ENCODE data around the gene LYZL6. TPM values are rescaled to one million over a fixed set of nuclear protein-coding genes. Genes with fewer than 3 reads are reported as not detected.

LYZL6 gene
- total and polyA plus RNA-seq, 2 of the 8 experiments (the other 6 are each of a cell fraction or from before 2014, with no cell fraction given): not detected

DNA sequence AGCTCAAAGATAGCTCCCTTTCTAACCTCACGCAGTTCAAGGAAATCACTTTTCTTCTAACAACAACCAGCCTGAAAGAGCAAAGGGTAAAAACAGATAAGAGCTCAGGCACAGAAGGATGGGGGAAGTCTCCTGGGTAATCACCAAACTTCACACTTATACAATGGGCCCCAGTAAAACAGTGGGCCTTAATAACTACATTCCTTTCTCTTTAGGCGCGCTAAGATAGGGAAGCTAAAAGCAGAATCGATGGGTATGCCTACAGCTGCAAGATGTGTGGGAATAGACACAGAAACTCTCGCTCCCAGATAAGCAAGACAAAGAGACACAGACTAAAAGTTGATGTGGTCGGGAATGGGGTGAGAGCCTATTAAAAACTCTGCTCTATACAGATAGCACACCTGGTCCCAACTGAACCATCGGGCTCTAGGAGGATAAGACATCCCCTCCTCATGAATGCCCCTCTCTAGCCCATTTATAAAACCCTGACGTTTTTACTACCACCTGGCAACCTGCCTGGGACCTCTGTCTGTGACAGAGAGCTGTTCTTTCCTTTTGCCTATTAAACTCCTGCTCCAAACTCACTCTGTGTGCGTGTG lies 826 bp downstream of the LYZL6 start:
- Histone ChIP-seq H3K27me3 (replicated peaks in 1 of 4; ENCODE audit: control insufficient read depth in 3 of 4, extremely low read depth in 1 of 4, insufficient read depth in 3 of 4, low read length in 3 of 4) (no peaks in the 10 kb centered on the region), H3K56ac (replicated peaks; ENCODE audit: insufficient read length, low read depth, low read length) (no peak overlapping the region), H3K18ac (ENCODE audit: extremely low read depth, low read length) (no peak overlapping the region), H3K14ac (ENCODE audit: insufficient read length) (no peak overlapping the region), H3K9ac (replicated peaks in 1 of 4; ENCODE audit: extremely low read depth in 1 of 4, low read depth in 3 of 4, low read length in 3 of 4) (no peak overlapping the region), H4K91ac (replicated peaks; ENCODE audit: insufficient read length, low read length) (no peak overlapping the region), H2BK12ac (ENCODE audit: low read depth, low read length) (no peak overlapping the region), H2BK15ac (ENCODE audit: low read length) (no peak overlapping the region), H3K9me3 (ENCODE audit: insufficient read depth in 2 of 2, low read depth in 1 of 2, low read length in 1 of 2) (no peaks in the 10 kb centered on the region), H3K23ac (ENCODE audit: insufficient read length) (no peak overlapping the region), H3K36me3 (ENCODE audit: control insufficient read depth in 2 of 4, insufficient read depth in 4 of 4, low read length in 3 of 4) (no peaks in the 10 kb centered on the region), H3K79me2 (ENCODE audit: control insufficient read depth in 1 of 2, insufficient read depth in 2 of 2, low read length in 2 of 2) (no peaks in the 10 kb centered on the region), H2AK5ac (ENCODE audit: low read depth, low read length) (no peak overlapping the region), H3K27ac (ENCODE audit: low read depth, low read length) (no peak overlapping the region), H3K4ac (replicated peaks; ENCODE audit: insufficient read length, low read depth, low read length) (no peak overlapping the region), H4K8ac (ENCODE audit: extremely low read depth, insufficient read depth, low read length) (no peak overlapping the region), H3K79me1 (ENCODE audit: low read depth, low read length) (no peaks in the 10 kb centered on the region), H4K5ac (ENCODE audit: insufficient read length, low read depth, low read length) (no peak overlapping the region), H3K4me3 (ENCODE audit: extremely low read depth in 1 of 4, insufficient read depth in 2 of 4, low read depth in 3 of 4, low read length in 4 of 4) (no peak overlapping the region), H3K4me1 (replicated peaks in 1 of 4; ENCODE audit: control insufficient read depth in 3 of 4, insufficient read depth in 4 of 4, low read length in 3 of 4) (no peaks in the 10 kb centered on the region), H2BK5ac (ENCODE audit: low read depth, low read length) (no peak overlapping the region), H2BK20ac (ENCODE audit: low read length) (no peak overlapping the region), H2AFZ (ENCODE audit: low read length) (no peak overlapping the region), H2BK120ac (replicated peaks; ENCODE audit: low read depth, low read length) (no peak overlapping the region), H3K4me2 (ENCODE audit: insufficient read depth in 1 of 2, low read depth in 2 of 2, low read length in 2 of 2) (no peak overlapping the region), H4K20me1 (replicated peaks in 1 of 2; ENCODE audit: control insufficient read depth in 1 of 2, insufficient read depth in 2 of 2, low read length in 2 of 2) (no peaks in the 10 kb centered on the region), H3K23me2 (ENCODE audit: low read depth, low read length) (no peaks in the 10 kb centered on the region)
- TF ChIP-seq SP2 (IDR thresholded peaks at IDR 0.05; ENCODE audit: low read length) (no peak), BCL11A (IDR thresholded peaks at IDR 0.05; ENCODE audit: low read depth in 2 of 2, low read length in 2 of 2) (no peak), POLR2AphosphoS5 (IDR thresholded peaks at IDR 0.05; ENCODE audit: low read depth, low read length) (no peak), BRCA1 (IDR thresholded peaks at IDR 0.05; ENCODE audit: low read depth, low read length) (no peak), POLR2A (IDR thresholded peaks at IDR 0.05; ENCODE audit: control extremely low read depth in 1 of 2, low read depth in 2 of 2, low read length in 2 of 2) (no peak), RXRA (IDR thresholded peaks at IDR 0.05; ENCODE audit: insufficient read depth, low read depth, low read length) (no peak), YY1 (IDR thresholded peaks at IDR 0.05; ENCODE audit: low read depth, low read length) (no peak), CHD2 (IDR thresholded peaks at IDR 0.05; ENCODE audit: low read length) (no peak), NANOG (IDR thresholded peaks at IDR 0.05; ENCODE audit: insufficient read depth, low read depth, low read length, poor library complexity, severe bottlenecking) (no peak), KDM4A (IDR thresholded peaks at IDR 0.05; ENCODE audit: low read depth, low read length, severe bottlenecking) (no peak), POU5F1 (IDR thresholded peaks at IDR 0.05; ENCODE audit: low read depth, low read length) (no peak), CTBP2 (IDR thresholded peaks at IDR 0.05; ENCODE audit: borderline replicate concordance, insufficient read depth, insufficient read length, low read length) (no peak), TAF1 (IDR thresholded peaks at IDR 0.05; ENCODE audit: low read depth, low read length) (no peak)
- DNase-seq (ENCODE audit: low read depth in 1 of 2, low spot score in 2 of 2) (no peak), FAIRE-seq (no peak)
- ChIA-PET CTCF (ENCODE audit: partially characterized antibody) (interaction anchor here (1.1 to 1.2 kb wide), 2 partner anchors 27 to 71 kb away, joined by 3 to 4 read pairs; no protein-coding TSS in a partner anchor), POLR2A (ENCODE audit: partially characterized antibody) (interaction anchor here (1.0 kb wide), 1 partner anchor 11 kb away, joined by 5 read pairs; no protein-coding TSS in a partner anchor)
- 90% methylated on average over 9 of the region's 9 CpGs; no CpG with 5 or more reads in 1 of the 2 experiments for WGBS, 2 experiments (ENCODE audit: extremely low coverage in 1 of 2, insufficient coverage in 1 of 2, insufficient read length in 1 of 2, insufficient replicate concordance in 2 of 2, low coverage in 1 of 2, low lambda C conversion rate in 2 of 2, missing lambda C conversion rate in 1 of 2)
